Measurements from ENCODE around the gene TMEM169.
"Not testable (repeated sequence)": the region's sequence is repeated elsewhere in the genome, so short reads cannot be mapped to it uniquely, and the experiment has no call there.

Gene TMEM169

DNA sequence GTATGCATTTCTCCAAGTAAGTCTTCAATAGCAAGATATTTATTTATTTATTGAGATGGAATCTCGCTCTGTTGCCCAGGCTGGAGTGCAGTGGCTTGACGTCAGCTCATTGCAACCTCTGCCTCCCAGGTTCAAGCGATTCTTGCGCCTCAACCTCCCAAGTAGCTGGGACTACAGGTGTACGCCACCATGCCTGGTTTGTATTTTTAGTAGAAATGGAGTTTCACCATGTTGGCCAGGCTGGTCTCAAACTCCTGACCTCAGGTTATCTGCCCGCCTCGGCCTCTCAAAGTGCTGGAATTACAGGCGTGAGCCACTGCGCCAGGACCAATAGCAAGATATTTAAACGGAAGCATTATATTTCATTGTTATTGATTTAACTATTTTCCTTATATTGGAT lies 1.7 kb upstream of the TMEM169 start:
- DNase-seq (ENCODE audit: low spot score); H2AK5ac ChIP-seq (ENCODE audit: low read depth, low read length); H3K9me3 ChIP-seq (replicated peaks in 1 of 2; ENCODE audit: control insufficient read depth in 2 of 2, insufficient read depth in 1 of 2, low read depth in 1 of 2, low read length in 2 of 2); H3K4me3 ChIP-seq (ENCODE audit: low read length in 2 of 2); H3K23ac ChIP-seq (ENCODE audit: low read depth, low read length, poor library complexity); H3K14ac ChIP-seq (ENCODE audit: low read length); H3K27me3 ChIP-seq (ENCODE audit: control insufficient read depth in 3 of 3, insufficient read depth in 3 of 3, low read depth in 1 of 3, low read length in 3 of 3); H3K4me2 ChIP-seq (ENCODE audit: insufficient read depth, low read length, poor library complexity, severe bottlenecking); H3K27ac ChIP-seq (replicated peaks; ENCODE audit: low read length); H3K18ac ChIP-seq (ENCODE audit: low read length); H3K9ac ChIP-seq (ENCODE audit: low read depth, low read length, poor library complexity); H2BK12ac ChIP-seq (ENCODE audit: low read length); H3K4ac ChIP-seq (ENCODE audit: low read length); H4K8ac ChIP-seq (ENCODE audit: low read depth, low read length); H3K36me3 ChIP-seq (replicated peaks in 1 of 2; ENCODE audit: control insufficient read depth in 2 of 2, insufficient read depth in 2 of 2, low read length in 2 of 2); H4K91ac ChIP-seq (ENCODE audit: low read depth, low read length, poor library complexity); H2BK15ac ChIP-seq (ENCODE audit: low read length); H3K79me1 ChIP-seq (ENCODE audit: low read depth, low read length); H2BK120ac ChIP-seq (ENCODE audit: low read depth, low read length); H2BK5ac ChIP-seq (ENCODE audit: low read length); H2AFZ ChIP-seq (ENCODE audit: low read length): not testable (repeated sequence)
- WGBS, 2 donors (ENCODE audit: extremely low coverage in 2 of 2, insufficient read length in 2 of 2, insufficient replicate concordance in 1 of 2), result no CpG with 5 or more reads among the region's 10 CpGs
- H3K4me1 ChIP-seq (ENCODE audit: control insufficient read depth in 2 of 2, insufficient read depth in 1 of 2, low read depth in 1 of 2, low read length in 2 of 2), result peaks cover 3 to 16% of the 10 kb centered on the region in 2 donors

DNA sequence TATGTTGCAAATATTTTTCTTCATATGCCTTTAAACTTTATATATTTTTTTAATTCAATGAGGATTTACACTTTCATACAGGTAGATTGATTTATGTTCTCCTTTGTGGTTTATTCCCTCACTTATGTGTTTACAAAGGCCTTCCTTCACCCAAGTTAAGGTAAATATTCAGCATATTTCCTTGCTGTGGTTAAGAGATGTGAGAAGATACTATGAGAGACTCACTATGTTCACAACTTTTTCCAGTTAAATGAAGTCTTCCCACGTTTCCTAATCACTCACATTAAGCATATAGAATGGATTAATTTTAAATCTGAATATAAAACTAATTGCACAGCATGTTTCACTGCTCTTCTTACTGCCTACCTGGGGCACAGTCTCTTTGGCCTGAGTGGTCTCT lies 707 bp upstream of the TMEM169 start:
- no CpG with 5 or more reads among the region's 1 CpG for WGBS, 2 donors (ENCODE audit: extremely low coverage in 2 of 2, insufficient read length in 2 of 2, insufficient replicate concordance in 1 of 2)
- Histone ChIP-seq H2AFZ (ENCODE audit: low read length) (peak overlapping the region; percentile 92), H3K4me2 (ENCODE audit: insufficient read depth, low read length, poor library complexity, severe bottlenecking) (peak overlapping the region; percentile 94), H3K14ac (ENCODE audit: low read length) (no peak overlapping the region), H3K79me1 (ENCODE audit: low read depth, low read length) (peaks cover 1% of the 10 kb centered on the region), H4K8ac (ENCODE audit: low read depth, low read length) (no peak overlapping the region), H3K4me1 (ENCODE audit: control insufficient read depth in 2 of 2, insufficient read depth in 1 of 2, low read depth in 1 of 2, low read length in 2 of 2) (peaks cover 6 to 16% of the 10 kb centered on the region in 2 donors), H3K27ac (replicated peaks; ENCODE audit: low read length) (peak overlapping the region; percentile 48), H3K18ac (ENCODE audit: low read length) (no peak overlapping the region), H4K91ac (ENCODE audit: low read depth, low read length, poor library complexity) (no peak overlapping the region), H3K4ac (ENCODE audit: low read length) (no peak overlapping the region), H3K23ac (ENCODE audit: low read depth, low read length, poor library complexity) (no peak overlapping the region), H2AK5ac (ENCODE audit: low read depth, low read length) (peak overlapping the region; percentile 90), H2BK15ac (ENCODE audit: low read length) (no peak overlapping the region), H3K36me3 (replicated peaks in 1 of 2; ENCODE audit: control insufficient read depth in 2 of 2, insufficient read depth in 2 of 2, low read length in 2 of 2) (no peaks in the 10 kb centered on the region), H2BK12ac (ENCODE audit: low read length) (no peak overlapping the region), H2BK5ac (ENCODE audit: low read length) (peak overlapping the region; percentile 99), H3K9ac (ENCODE audit: low read depth, low read length, poor library complexity) (peak overlapping the region; percentile 99), H2BK120ac (ENCODE audit: low read depth, low read length) (no peak overlapping the region), H3K4me3 (ENCODE audit: low read length in 2 of 2) (peak overlapping the region; percentile 77 to 79), H3K27me3 (ENCODE audit: control insufficient read depth in 3 of 3, insufficient read depth in 3 of 3, low read depth in 1 of 3, low read length in 3 of 3) (no peaks in the 10 kb centered on the region), H3K9me3 (replicated peaks in 1 of 2; ENCODE audit: control insufficient read depth in 2 of 2, insufficient read depth in 1 of 2, low read depth in 1 of 2, low read length in 2 of 2) (no peaks in the 10 kb centered on the region)
- DNase-seq (ENCODE audit: low spot score), result no peak

DNA sequence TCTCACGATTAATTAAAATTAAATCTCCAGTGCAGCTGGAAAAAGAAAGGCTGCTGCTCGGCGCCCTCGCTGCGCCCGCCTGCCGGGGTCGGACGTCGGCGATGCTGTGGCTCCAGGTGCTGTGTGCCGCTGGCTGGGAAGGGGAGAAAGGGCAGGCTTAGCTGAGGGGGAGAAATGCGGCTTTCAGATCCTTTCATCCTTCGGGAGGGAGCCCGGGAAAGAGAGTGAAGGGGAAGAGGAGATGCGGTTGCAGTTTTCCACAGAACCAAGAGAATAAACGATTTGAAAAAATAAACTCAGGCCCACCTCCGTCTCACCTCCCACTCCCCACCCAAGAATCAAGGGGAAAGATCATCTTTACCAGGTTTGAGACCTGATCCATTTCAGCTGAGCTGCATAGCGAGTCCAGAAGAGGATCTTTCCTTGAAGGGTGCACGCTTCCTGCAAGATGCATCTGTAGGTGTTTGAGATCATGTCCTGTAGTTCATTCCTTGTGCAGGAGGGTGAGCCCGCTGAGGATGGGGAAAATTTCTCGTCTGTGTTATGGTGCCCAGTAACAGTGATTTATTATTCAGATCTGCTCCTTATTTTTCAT lies 495 bp downstream of the TMEM169 start:
- H3K18ac ChIP-seq (ENCODE audit: low read length), result peak overlapping the region; percentile 97
- no peak overlapping the region for H4K8ac ChIP-seq (ENCODE audit: low read depth, low read length)
- H2BK12ac ChIP-seq (ENCODE audit: low read length), result no peak overlapping the region
- H2AK5ac ChIP-seq (ENCODE audit: low read depth, low read length), result peak overlapping the region; percentile 94
- peaks cover 3 to 10% of the 10 kb centered on the region in 2 donors for H3K36me3 ChIP-seq (replicated peaks in 1 of 2; ENCODE audit: control insufficient read depth in 2 of 2, insufficient read depth in 2 of 2, low read length in 2 of 2)
- H2BK120ac ChIP-seq (ENCODE audit: low read depth, low read length), result peak overlapping the region; percentile 39
- no peaks in the 10 kb centered on the region for H3K27me3 ChIP-seq (ENCODE audit: control insufficient read depth in 3 of 3, insufficient read depth in 3 of 3, low read depth in 1 of 3, low read length in 3 of 3)
- peak overlapping the region; percentile 42 for H3K14ac ChIP-seq (ENCODE audit: low read length)
- H3K23ac ChIP-seq (ENCODE audit: low read depth, low read length, poor library complexity), result no peak overlapping the region
- DNase-seq (ENCODE audit: low spot score), result no peak
- peak overlapping the region; percentile 92 for H3K9ac ChIP-seq (ENCODE audit: low read depth, low read length, poor library complexity)
- H3K4me3 ChIP-seq (ENCODE audit: low read length in 2 of 2), result peak overlapping the region; percentile 77 to 93
- H3K79me1 ChIP-seq (ENCODE audit: low read depth, low read length), result peaks cover 1% of the 10 kb centered on the region
- no peak overlapping the region for H4K91ac ChIP-seq (ENCODE audit: low read depth, low read length, poor library complexity)
- H2BK5ac ChIP-seq (ENCODE audit: low read length), result peak overlapping the region; percentile 99
- H2BK15ac ChIP-seq (ENCODE audit: low read length), result no peak overlapping the region
- peak overlapping the region; percentile 92 for H2AFZ ChIP-seq (ENCODE audit: low read length)
- H3K4me2 ChIP-seq (ENCODE audit: insufficient read depth, low read length, poor library complexity, severe bottlenecking), result peak overlapping the region; percentile 72
- peaks cover 8 to 16% of the 10 kb centered on the region in 2 donors for H3K4me1 ChIP-seq (ENCODE audit: control insufficient read depth in 2 of 2, insufficient read depth in 1 of 2, low read depth in 1 of 2, low read length in 2 of 2)
- H3K9me3 ChIP-seq (replicated peaks in 1 of 2; ENCODE audit: control insufficient read depth in 2 of 2, insufficient read depth in 1 of 2, low read depth in 1 of 2, low read length in 2 of 2), result peaks cover 0 to 1% of the 10 kb centered on the region in 2 donors
- no CpG with 5 or more reads among the region's 22 CpGs for WGBS, 2 donors (ENCODE audit: extremely low coverage in 2 of 2, insufficient read length in 2 of 2, insufficient replicate concordance in 1 of 2)
- H3K4ac ChIP-seq (ENCODE audit: low read length), result no peak overlapping the region
- H3K27ac ChIP-seq (replicated peaks; ENCODE audit: low read length), result peak overlapping the region; percentile 95

DNA sequence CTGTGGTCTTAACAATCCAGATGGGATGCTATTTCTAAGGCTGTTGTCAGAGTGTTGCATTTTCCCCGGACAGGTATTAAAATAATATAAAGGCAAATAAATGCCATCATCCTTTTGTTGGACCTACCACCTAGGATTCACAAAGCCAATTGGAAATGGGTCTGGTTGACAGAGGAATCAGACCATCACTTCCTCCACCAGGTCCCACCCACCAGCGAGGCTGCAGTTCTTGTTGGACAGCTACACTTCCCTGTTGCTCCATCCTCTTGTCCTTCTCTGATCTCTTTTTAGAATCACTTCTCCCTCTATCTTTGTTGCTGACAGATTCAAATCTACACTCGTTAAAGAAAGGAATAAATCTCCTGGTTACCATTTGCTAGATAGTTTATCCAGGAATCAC lies 1.1 kb downstream of the TMEM169 start:
- peaks cover 1% of the 10 kb centered on the region for H3K79me1 ChIP-seq (ENCODE audit: low read depth, low read length)
- no peak overlapping the region for H2AFZ ChIP-seq (ENCODE audit: low read length)
- peak overlapping the region; percentile 72 for H3K4me2 ChIP-seq (ENCODE audit: insufficient read depth, low read length, poor library complexity, severe bottlenecking)
- no peak for DNase-seq (ENCODE audit: low spot score)
- no peak overlapping the region for H3K4ac ChIP-seq (ENCODE audit: low read length)
- H3K18ac ChIP-seq (ENCODE audit: low read length), result no peak overlapping the region
- H3K4me1 ChIP-seq (ENCODE audit: control insufficient read depth in 2 of 2, insufficient read depth in 1 of 2, low read depth in 1 of 2, low read length in 2 of 2), result peaks cover 8 to 16% of the 10 kb centered on the region in 2 donors
- peaks cover 3 to 15% of the 10 kb centered on the region in 2 donors for H3K36me3 ChIP-seq (replicated peaks in 1 of 2; ENCODE audit: control insufficient read depth in 2 of 2, insufficient read depth in 2 of 2, low read length in 2 of 2)
- WGBS, 2 donors (ENCODE audit: extremely low coverage in 2 of 2, insufficient read length in 2 of 2, insufficient replicate concordance in 1 of 2), result no CpG with 5 or more reads among the region's 3 CpGs
- peaks cover 0 to 1% of the 10 kb centered on the region in 2 donors for H3K9me3 ChIP-seq (replicated peaks in 1 of 2; ENCODE audit: control insufficient read depth in 2 of 2, insufficient read depth in 1 of 2, low read depth in 1 of 2, low read length in 2 of 2)
- no peak overlapping the region for H3K14ac ChIP-seq (ENCODE audit: low read length)
- H2BK15ac ChIP-seq (ENCODE audit: low read length), result no peak overlapping the region
- H3K9ac ChIP-seq (ENCODE audit: low read depth, low read length, poor library complexity), result no peak overlapping the region
- H3K23ac ChIP-seq (ENCODE audit: low read depth, low read length, poor library complexity), result no peak overlapping the region
- peak overlapping the region; percentile 95 for H3K27ac ChIP-seq (replicated peaks; ENCODE audit: low read length)
- H2BK120ac ChIP-seq (ENCODE audit: low read depth, low read length), result no peak overlapping the region
- no peak overlapping the region for H2BK12ac ChIP-seq (ENCODE audit: low read length)
- no peak overlapping the region for H2AK5ac ChIP-seq (ENCODE audit: low read depth, low read length)
- H2BK5ac ChIP-seq (ENCODE audit: low read length), result no peak overlapping the region
- peak overlapping the region; percentile 77 to 93 for H3K4me3 ChIP-seq (ENCODE audit: low read length in 2 of 2)
- H4K8ac ChIP-seq (ENCODE audit: low read depth, low read length), result no peak overlapping the region
- no peak overlapping the region for H4K91ac ChIP-seq (ENCODE audit: low read depth, low read length, poor library complexity)
- H3K27me3 ChIP-seq (ENCODE audit: control insufficient read depth in 3 of 3, insufficient read depth in 3 of 3, low read depth in 1 of 3, low read length in 3 of 3), result no peaks in the 10 kb centered on the region

Measured in neuronal stem cell (in vitro differentiated cells).